ENCODE data around the gene RHOV.

DNA sequence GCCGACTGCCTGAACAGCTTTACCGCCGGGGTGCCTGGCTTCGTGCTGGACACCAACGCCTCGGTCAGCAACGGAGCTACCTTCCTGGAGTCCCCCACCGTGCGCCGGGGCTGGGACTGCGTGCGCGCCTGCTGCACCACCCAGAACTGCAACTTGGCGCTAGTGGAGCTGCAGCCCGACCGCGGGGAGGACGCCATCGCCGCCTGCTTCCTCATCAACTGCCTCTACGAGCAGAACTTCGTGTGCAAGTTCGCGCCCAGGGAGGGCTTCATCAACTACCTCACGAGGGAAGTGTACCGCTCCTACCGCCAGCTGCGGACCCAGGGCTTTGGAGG is 29.4 kb downstream of the RHOV start:
- TF ChIP-seq, protein P1, sequence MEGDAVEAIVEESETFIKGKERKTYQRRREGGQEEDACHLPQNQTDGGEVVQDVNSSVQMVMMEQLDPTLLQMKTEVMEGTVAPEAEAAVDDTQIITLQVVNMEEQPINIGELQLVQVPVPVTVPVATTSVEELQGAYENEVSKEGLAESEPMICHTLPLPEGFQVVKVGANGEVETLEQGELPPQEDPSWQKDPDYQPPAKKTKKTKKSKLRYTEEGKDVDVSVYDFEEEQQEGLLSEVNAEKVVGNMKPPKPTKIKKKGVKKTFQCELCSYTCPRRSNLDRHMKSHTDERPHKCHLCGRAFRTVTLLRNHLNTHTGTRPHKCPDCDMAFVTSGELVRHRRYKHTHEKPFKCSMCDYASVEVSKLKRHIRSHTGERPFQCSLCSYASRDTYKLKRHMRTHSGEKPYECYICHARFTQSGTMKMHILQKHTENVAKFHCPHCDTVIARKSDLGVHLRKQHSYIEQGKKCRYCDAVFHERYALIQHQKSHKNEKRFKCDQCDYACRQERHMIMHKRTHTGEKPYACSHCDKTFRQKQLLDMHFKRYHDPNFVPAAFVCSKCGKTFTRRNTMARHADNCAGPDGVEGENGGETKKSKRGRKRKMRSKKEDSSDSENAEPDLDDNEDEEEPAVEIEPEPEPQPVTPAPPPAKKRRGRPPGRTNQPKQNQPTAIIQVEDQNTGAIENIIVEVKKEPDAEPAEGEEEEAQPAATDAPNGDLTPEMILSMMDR (optimal IDR thresholded peaks at IDR 0.05 in 1 of 3, IDR thresholded peaks at IDR 0.05 in 1 of 3, conservative IDR thresholded peaks at IDR 0.05 in 1 of 3; ENCODE audit: extremely low read depth in 1 of 3, insufficient read depth in 2 of 3, low read length in 3 of 3), result no peak
- TF ChIP-seq EZH2 (IDR thresholded peaks at IDR 0.05; ENCODE audit: low read length), result no peak

All from keratinocyte (primary cell).